Activated T-helper 1 cell treated with anti-CD3 and anti-CD28 coated beads, Interleukin-12 subunit alpha, Interleukin-12 subunit beta, Interleukin-2, Interleukin-4 antibody, amounts not matched to agents 30 ng/mL and 10 ng/mL and 1 ng/mL, durations not matched to agents 14 hours and 24 hours and 36 hours (primary cell): ENCODE data around the gene ACAA1. TPM values are rescaled to one million over a fixed set of nuclear protein-coding genes. Genes with fewer than 3 reads are reported as not detected.
"Not testable (repeated sequence)": the region's sequence is repeated elsewhere in the genome, so short reads cannot be mapped to it uniquely, and the experiment has no call there.

Experiments used
- DNase-seq: peaks from one replicate; pipeline ENCODE4 v3.0.0; 2021; ENCODE audit warnings: low spot score
- H3K27ac Mint-ChIP-seq: one replicate; pipeline ENCODE4 v1.8.0; 2021; ENCODE audit warnings: mild to moderate bottlenecking, mixed read lengths
- H3K27me3 Mint-ChIP-seq: one replicate; pipeline ENCODE4 v1.8.0; 2022; ENCODE audit warnings: mild to moderate bottlenecking, moderate library complexity, mixed read lengths; ENCODE audit not compliant: insufficient read depth
- H3K36me3 Mint-ChIP-seq: one replicate; pipeline ENCODE4 v1.8.0; 2021; ENCODE audit warnings: low read depth, mixed read lengths
- H3K4me1 Mint-ChIP-seq: one replicate; pipeline ENCODE4 v1.8.0; 2021; ENCODE audit warnings: low read depth, mixed read lengths
- H3K4me3 Mint-ChIP-seq: one replicate; pipeline ENCODE4 v1.8.0; 2021; ENCODE audit warnings: mild to moderate bottlenecking, moderate library complexity, mixed read lengths
- H3K9me3 Mint-ChIP-seq: one replicate; pipeline ENCODE4 v1.8.0; 2021; ENCODE audit warnings: mixed read lengths
- intact Hi-C: fragments of 100-400 bp; cut with micrococcal nuclease; formaldehyde crosslinking; loops from one replicate; pipeline ENCODE4 v1.15.1; 2024
- total RNA-seq: library from RNA; stranded (reverse); gene quantifications from 2 replicates; pipeline ENCODE4 v1.2.3, GENCODE V29; 2022

ACAA1 gene
- total RNA-seq, 1 donor from 2014 or later: 69.3 TPM

- H3K4me1 Mint-ChIP-seq, H3K4me3 Mint-ChIP-seq, H3K27ac Mint-ChIP-seq, DNase-seq, H3K9me3 Mint-ChIP-seq, intact Hi-C loops, H3K36me3 Mint-ChIP-seq, H3K27me3 Mint-ChIP-seq: not testable (repeated sequence)
Measured at GRCh38 chr3:38082296-38082695, 54.6 kb downstream of the ACAA1 start.

GRCh38 chr3:38077073-38077472 is 59.9 kb downstream of the ACAA1 start:
- intact Hi-C loops, H3K36me3 Mint-ChIP-seq, H3K27ac Mint-ChIP-seq, H3K27me3 Mint-ChIP-seq, H3K4me3 Mint-ChIP-seq, H3K9me3 Mint-ChIP-seq, DNase-seq, H3K4me1 Mint-ChIP-seq: not testable (repeated sequence)

Other genes starting within 250 kb of the ACAA1 start
- gene VILL, start 146.3 kb downstream of the ACAA1 start, total RNA-seq: 11.6 and 13.4 TPM in 2 replicates
- gene PLCD1, start 107.5 kb downstream of the ACAA1 start, total RNA-seq: 3.9 and 4.3 TPM in 2 replicates
- gene DLEC1, start 97.9 kb downstream of the ACAA1 start, total RNA-seq: 0.10 and 0.12 TPM in 2 replicates
- gene MYD88, start 1.5 kb upstream of the ACAA1 start, total RNA-seq: 38.6 and 42.1 TPM in 2 replicates
- 48.6 and 50.8 TPM in 2 replicates for gene OXSR1, start 28.4 kb upstream of the ACAA1 start, total RNA-seq
- gene SLC22A13, start 128.7 kb upstream of the ACAA1 start, total RNA-seq: 0.65 and 0.78 TPM in 2 replicates
- not detected in 2 replicates for gene SLC22A14, start 145.2 kb upstream of the ACAA1 start, total RNA-seq
- gene XYLB, start 209.7 kb upstream of the ACAA1 start, total RNA-seq: 7.1 and 9.9 TPM in 2 replicates